ENCODE measurements around the gene PAIP2B.
A peak's percentile ranks its signal among the peaks of the same experiment; 100 is the strongest.

PAIP2B gene, protein sequence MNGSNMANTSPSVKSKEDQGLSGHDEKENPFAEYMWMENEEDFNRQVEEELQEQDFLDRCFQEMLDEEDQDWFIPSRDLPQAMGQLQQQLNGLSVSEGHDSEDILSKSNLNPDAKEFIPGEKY

DNA sequence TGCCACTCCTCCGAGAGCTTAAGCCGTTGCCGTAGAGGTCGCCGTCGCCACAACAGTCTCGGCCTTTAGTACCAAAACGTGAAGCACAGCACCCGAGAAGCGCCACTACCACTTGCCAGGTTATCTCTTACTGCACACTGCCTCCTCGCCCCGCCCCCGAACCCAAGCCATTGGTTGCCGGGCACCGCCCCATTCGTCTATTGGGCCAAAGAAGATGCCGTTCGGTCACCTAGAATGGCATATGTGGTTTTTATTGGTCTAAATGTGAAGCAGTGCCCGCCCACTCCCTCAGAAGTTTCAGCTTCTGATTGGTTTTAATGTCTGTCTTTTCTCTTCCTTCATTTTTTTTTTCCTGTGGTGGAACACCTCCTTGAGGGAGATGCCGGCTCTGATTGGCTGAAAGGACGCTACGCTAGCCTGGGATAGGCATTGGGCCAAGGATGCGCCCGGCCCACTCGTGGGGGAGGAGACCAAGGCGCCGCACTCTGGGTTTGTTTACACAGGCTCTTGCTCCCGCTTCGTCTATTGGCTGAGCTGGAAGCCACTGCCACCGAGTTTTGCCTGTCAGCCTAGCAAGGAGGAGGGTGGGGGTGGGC lies at the start of gene PAIP2B:
TSS of gene PAIP2B (minus strand) at position 139 of the 596 bp plus-strand sequence. CDS start 24,514 bp downstream, outside the sequence.
- peak within 1 kb of the TSS; percentile 82 for H3K4me3 ChIP-seq (ENCODE audit: low read length)
- TF ChIP-seq, protein P1, sequence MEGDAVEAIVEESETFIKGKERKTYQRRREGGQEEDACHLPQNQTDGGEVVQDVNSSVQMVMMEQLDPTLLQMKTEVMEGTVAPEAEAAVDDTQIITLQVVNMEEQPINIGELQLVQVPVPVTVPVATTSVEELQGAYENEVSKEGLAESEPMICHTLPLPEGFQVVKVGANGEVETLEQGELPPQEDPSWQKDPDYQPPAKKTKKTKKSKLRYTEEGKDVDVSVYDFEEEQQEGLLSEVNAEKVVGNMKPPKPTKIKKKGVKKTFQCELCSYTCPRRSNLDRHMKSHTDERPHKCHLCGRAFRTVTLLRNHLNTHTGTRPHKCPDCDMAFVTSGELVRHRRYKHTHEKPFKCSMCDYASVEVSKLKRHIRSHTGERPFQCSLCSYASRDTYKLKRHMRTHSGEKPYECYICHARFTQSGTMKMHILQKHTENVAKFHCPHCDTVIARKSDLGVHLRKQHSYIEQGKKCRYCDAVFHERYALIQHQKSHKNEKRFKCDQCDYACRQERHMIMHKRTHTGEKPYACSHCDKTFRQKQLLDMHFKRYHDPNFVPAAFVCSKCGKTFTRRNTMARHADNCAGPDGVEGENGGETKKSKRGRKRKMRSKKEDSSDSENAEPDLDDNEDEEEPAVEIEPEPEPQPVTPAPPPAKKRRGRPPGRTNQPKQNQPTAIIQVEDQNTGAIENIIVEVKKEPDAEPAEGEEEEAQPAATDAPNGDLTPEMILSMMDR (conservative IDR thresholded peaks at IDR 0.05; ENCODE audit: low read length), result no peak
- peak; percentile 98 for DNase-seq (ENCODE audit: low read depth)

DNA sequence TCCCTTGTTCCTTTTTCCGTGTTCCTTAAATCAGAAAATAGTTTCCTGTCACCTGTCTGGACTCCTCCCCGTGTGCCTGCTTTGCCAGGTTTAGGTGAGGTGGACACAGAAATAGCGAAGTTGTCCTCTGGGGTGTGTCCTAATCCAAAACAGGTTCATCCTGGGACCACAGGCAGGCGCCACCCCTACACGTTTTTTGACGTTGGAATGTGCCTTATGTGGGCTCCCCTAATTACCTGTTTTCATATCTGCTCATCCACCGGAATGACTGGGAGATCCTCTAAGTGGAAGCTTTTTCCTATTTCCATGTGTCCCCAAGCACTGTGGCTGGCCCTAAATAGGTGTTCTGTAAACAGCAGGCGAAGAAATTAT lies 49.0 kb upstream of the PAIP2B start:
- DNase-seq (ENCODE audit: low read depth), result no peak
- TF ChIP-seq, protein P1 (conservative IDR thresholded peaks at IDR 0.05; ENCODE audit: low read length), result no peak
- peak overlapping the region; percentile 33; the same call in 1 of the 2 replicates for H3K4me3 ChIP-seq (ENCODE audit: low read length)

DNA sequence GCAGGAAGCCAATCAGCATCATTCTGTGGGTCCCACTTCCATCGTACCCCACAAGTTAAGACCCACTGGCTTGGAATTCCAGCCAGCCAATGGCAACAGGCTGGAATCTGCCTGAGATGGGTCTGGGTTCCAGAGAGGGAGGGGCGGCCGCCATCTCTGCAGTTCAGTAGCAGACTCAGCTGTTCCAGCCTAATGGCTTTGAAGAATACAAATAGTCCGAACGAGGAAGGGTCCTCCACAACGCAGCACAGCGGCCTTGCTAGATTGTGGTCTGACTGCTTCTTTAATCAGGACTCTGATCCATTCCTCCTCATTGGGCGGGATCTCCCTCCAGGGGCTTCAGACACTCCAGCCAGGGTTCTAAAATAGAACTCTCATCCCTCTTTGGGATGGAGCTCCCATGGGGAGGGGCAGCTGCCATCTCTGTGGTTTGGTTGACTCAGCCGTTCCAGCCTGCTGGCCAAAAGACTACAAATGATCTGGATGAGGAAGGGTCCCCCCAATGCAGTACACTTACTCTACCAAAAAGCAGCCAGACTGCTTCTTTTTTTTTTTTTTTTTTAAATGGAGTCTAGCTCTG lies 42.7 kb upstream of the PAIP2B start:
- TF ChIP-seq, protein P1 (conservative IDR thresholded peaks at IDR 0.05; ENCODE audit: low read length), result no peak
- H3K4me3 ChIP-seq (ENCODE audit: low read length), result no peak overlapping the region
- DNase-seq (ENCODE audit: low read depth), result no peak

DNA sequence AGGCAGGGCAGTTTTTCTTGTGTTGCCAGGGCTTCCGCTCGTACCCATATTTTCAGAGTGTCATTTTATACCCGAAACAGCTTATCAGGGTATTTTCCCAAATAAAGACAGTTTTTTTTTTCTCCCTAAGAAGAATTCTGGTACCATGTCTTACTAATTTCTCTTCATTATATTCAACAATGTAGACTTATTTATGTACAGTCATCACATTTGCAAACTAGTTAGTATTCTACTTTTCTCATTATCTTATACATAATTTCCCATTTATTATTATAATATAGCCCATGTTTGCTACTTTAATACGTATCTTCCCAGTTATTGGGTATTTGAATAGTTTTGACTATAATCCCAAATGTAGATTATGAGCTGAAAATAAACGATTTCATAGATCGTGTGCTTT lies 36.5 kb upstream of the PAIP2B start:
- TF ChIP-seq, protein P1 (conservative IDR thresholded peaks at IDR 0.05; ENCODE audit: low read length), result no peak
- H3K4me3 ChIP-seq (ENCODE audit: low read length), result no peak overlapping the region
- no peak for DNase-seq (ENCODE audit: low read depth)

DNA sequence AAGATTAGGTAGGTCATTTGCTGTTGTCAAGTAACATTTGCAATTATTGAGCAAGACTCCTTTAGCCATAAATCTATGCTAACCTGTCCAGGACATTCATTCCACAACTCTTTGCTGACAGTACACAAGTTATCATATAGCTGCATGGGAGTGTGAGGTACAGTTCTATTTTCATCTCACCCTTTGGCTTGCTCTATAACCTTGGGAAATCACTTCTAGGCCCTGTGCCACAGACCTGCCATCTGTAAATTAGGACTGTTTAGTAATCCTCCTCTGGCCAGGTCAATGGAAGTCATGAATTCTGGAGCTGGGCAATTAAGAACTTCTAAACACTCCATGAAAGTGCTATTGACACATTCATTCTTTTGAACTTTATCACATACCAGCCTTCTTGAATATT lies 34.6 kb upstream of the PAIP2B start:
- TF ChIP-seq, protein P1 (conservative IDR thresholded peaks at IDR 0.05; ENCODE audit: low read length), result no peak
- no peak overlapping the region for H3K4me3 ChIP-seq (ENCODE audit: low read length)
- DNase-seq (ENCODE audit: low read depth), result no peak

DNA sequence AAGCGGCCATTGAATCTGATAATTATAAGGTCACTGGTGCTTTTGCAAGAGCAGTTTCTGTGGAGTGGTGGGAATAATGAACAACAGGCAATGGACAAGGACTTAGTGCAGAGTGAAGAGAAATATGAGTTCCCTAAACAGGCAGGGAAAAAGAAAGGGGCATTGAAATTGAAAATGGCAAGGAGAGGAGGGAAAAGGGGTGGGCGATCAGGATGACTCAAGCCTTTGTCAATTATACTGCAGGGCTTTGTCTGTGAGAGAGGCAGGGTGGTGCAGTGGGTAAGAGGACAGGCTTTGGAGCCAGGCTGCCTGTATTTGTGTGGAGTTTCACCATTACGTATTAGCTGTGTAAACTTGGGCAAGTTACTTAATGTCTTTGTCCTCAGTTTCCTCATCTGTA lies 29.5 kb upstream of the PAIP2B start:
- DNase-seq (ENCODE audit: low read depth), result no peak
- H3K4me3 ChIP-seq (ENCODE audit: low read length), result no peak overlapping the region
- TF ChIP-seq, protein P1 (conservative IDR thresholded peaks at IDR 0.05; ENCODE audit: low read length), result no peak

DNA sequence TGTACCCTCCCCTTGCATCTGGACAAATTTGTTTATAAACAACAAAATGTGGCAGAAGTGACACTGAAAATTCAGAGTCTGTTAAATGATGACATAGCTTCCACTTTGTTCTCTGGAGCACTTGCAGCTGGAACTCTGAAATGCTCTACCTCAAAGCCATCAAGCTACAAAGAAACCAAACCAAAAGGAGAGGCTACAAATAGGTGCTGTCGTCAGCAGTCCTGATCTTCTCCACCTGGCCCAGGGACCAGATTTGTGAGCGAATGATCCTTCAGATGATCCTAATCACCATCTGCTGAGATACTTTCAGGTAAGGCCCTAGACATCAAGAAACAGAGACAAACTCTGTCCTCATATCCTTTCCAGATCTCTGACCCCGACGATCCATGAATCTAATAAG lies 27.9 kb upstream of the PAIP2B start:
- H3K4me3 ChIP-seq (ENCODE audit: low read length), result no peak overlapping the region
- TF ChIP-seq, protein P1 (conservative IDR thresholded peaks at IDR 0.05; ENCODE audit: low read length), result no peak
- no peak for DNase-seq (ENCODE audit: low read depth)

Measured in AG10803 (cell line).